Keratinocyte (primary cell): ENCODE measurements around the gene NKIRAS1. TPM values are rescaled to one million over a fixed set of nuclear protein-coding genes. Genes with fewer than 3 reads are reported as not detected.

ENCODE experiments used
- DNase-seq: peaks from one replicate; pipeline ENCODE4 v3.0.0-alpha.2; 2011; ENCODE audit warnings: low read depth, missing footprints, low spot score
- FAIRE-seq: peaks from 2 replicates; lab custom pipeline; 2011; peaks lifted over from hg19 to GRCh38; lab: Jason Lieb, UNC
- H2AFZ ChIP-seq: 2 replicates; pipeline ENCODE4 v1.6.0; 2012; ENCODE audit warnings: low read length, control low read depth, inconsistent platforms; ENCODE audit not compliant: control insufficient read depth
- H3K27ac ChIP-seq: 2 replicates; pipeline ENCODE4 v1.5.1; 2011; ENCODE audit warnings: low read length; ENCODE audit not compliant: control insufficient read depth, insufficient read depth
- H3K27me3 ChIP-seq: 3 replicates; pipeline ENCODE4 v1.6.0; 2011; ENCODE audit warnings: low read length; ENCODE audit not compliant: control insufficient read depth, insufficient read depth; ENCODE audit errors: extremely low read depth
- H3K36me3 ChIP-seq, 2 experiments: 2 replicates in 1 of 2; 3 replicates in 1 of 2; pipeline ENCODE4 v1.5.1; 2011; ENCODE audit warnings: low read length in 2 of 2, mild to moderate bottlenecking in 1 of 2; ENCODE audit not compliant: control insufficient read depth in 2 of 2, insufficient read depth in 2 of 2; ENCODE audit errors: extremely low read depth in 1 of 2
- H3K4me1 ChIP-seq: 3 replicates; pipeline ENCODE4 v1.5.1; 2011; ENCODE audit warnings: low read length; ENCODE audit not compliant: control insufficient read depth, insufficient read depth; ENCODE audit errors: extremely low read depth
- H3K4me2 ChIP-seq: 3 replicates; pipeline ENCODE4 v1.6.0; 2011; ENCODE audit warnings: low read depth, low read length; ENCODE audit not compliant: control insufficient read depth, insufficient read depth; ENCODE audit errors: extremely low read depth
- H3K4me3 ChIP-seq, 3 experiments: fragments of 200-600 bp in 1 of 3; sonication (generic) in 1 of 3; 2 replicates in 2 of 3; 3 replicates in 1 of 3; pipeline ENCODE4 v1.5.1; 2011 to 2016; ENCODE audit warnings: low read length in 3 of 3, mild to moderate bottlenecking in 3 of 3, control low read depth in 2 of 3, inconsistent platforms in 1 of 3, low read depth in 1 of 3, mixed read lengths in 1 of 3, mixed run types in 1 of 3, moderate library complexity in 1 of 3; ENCODE audit not compliant: control insufficient read depth in 2 of 3, insufficient read depth in 2 of 3; ENCODE audit errors: extremely low read depth in 1 of 3
- H3K79me2 ChIP-seq: 2 replicates; pipeline ENCODE4 v1.6.0; 2012; ENCODE audit warnings: low read length; ENCODE audit not compliant: control insufficient read depth, insufficient read depth
- H3K9ac ChIP-seq: 3 replicates; pipeline ENCODE4 v1.6.0; 2011; ENCODE audit warnings: low read length; ENCODE audit not compliant: control insufficient read depth, insufficient read depth; ENCODE audit errors: extremely low read depth
- H3K9me1 ChIP-seq: 3 replicates; pipeline ENCODE4 v1.6.0; 2011; ENCODE audit warnings: low read length; ENCODE audit not compliant: control insufficient read depth, insufficient read depth; ENCODE audit errors: extremely low read depth
- H3K9me3 ChIP-seq: 2 replicates; pipeline ENCODE4 v1.5.1; 2012; ENCODE audit warnings: low read depth, low read length; ENCODE audit not compliant: control insufficient read depth
- H4K20me1 ChIP-seq: 3 replicates; pipeline ENCODE4 v1.6.0; 2011; ENCODE audit warnings: low read length; ENCODE audit not compliant: control insufficient read depth, insufficient read depth; ENCODE audit errors: extremely low read depth
- CTCF ChIP-seq, 3 experiments: IDR thresholded peaks in 1 of 3; conservative IDR thresholded peaks in 1 of 3; optimal IDR thresholded peaks in 1 of 3; 2 replicates in 2 of 3; 3 replicates in 1 of 3; pipeline versions ENCODE3 to v1.5.1; 2011; ENCODE audit warnings: low read length in 3 of 3, mild to moderate bottlenecking in 3 of 3, moderate library complexity in 2 of 3, control low read depth in 1 of 3, inconsistent platforms in 1 of 3; ENCODE audit not compliant: insufficient read depth in 2 of 3; ENCODE audit errors: extremely low read depth in 1 of 3
- EZH2 ChIP-seq: IDR thresholded peaks from one replicate; pipeline ENCODE4 v1.6.1; 2012; ENCODE audit warnings: inconsistent platforms, mild to moderate bottlenecking, low read length, moderate library complexity
- dilution Hi-C: fragments of 300-500 bp; cut with MboI; formaldehyde crosslinking; loops from one replicate; pipeline ENCODE4 v1.7.0; 2020; ENCODE audit warnings: low sequenced_read_pairs; ENCODE audit not compliant: extremely low pct_ligation_motif_present
- polyA plus RNA-seq, 5 experiments: library from polyadenylated mRNA; depleted of rRNA in 3 of 5; stranded (reverse) in 3 of 5; stranded (forward) in 1 of 5; unstranded in 1 of 5; fragments of >200 nt; gene quantifications; 1 replicate in 1 of 5; 2 replicates in 3 of 5; 3 replicates in 1 of 5; pipeline versions ENCODE4 v1.2.1 to v1.2.3, GENCODE V29; 2011 to 2012; ENCODE audit warnings: missing spikeins in 2 of 5, low read depth in 1 of 5, low replicate concordance in 1 of 5

The NKIRAS1 gene
- polyA plus RNA-seq, 1 donor (not counting 4 experiments of a cell fraction or from before 2014, with no cell fraction given): 10.7 TPM

- Histone ChIP-seq H3K9ac (no peak overlapping the region), H3K36me3 (no peaks in the 10 kb centered on the region), H3K27me3 (peaks cover 5% of the 10 kb centered on the region), H3K27ac (no peak overlapping the region), H3K4me2 (no peak overlapping the region), H2AFZ (no peak overlapping the region), H4K20me1 (no peaks in the 10 kb centered on the region), H3K9me3 (no peaks in the 10 kb centered on the region), H3K4me1 (peaks cover 16% of the 10 kb centered on the region), H3K79me2 (no peaks in the 10 kb centered on the region), H3K4me3 (no peak overlapping the region), H3K9me1 (no peaks in the 10 kb centered on the region)
- TF ChIP-seq CTCF (optimal IDR thresholded peaks at IDR 0.05 in 1 of 3, IDR thresholded peaks at IDR 0.05 in 1 of 3, conservative IDR thresholded peaks at IDR 0.05 in 1 of 3; ENCODE audit: extremely low read depth in 1 of 3, insufficient read depth in 2 of 3, low read length in 3 of 3): no peak
- no peak for TF ChIP-seq EZH2
- DNase-seq (no peak), FAIRE-seq (no peak)
- dilution Hi-C loops: no loop called here
These were observed 25.8 kb upstream of the NKIRAS1 start for GRCh38 chr3:23942546-23942945.

GRCh38 chr3:23941440-23941839 lies 24.6 kb upstream of the NKIRAS1 start:
- Histone ChIP-seq H4K20me1 (no peaks in the 10 kb centered on the region), H3K4me1 (peaks cover 4% of the 10 kb centered on the region), H3K79me2 (no peaks in the 10 kb centered on the region), H3K27ac (no peak overlapping the region), H2AFZ (no peak overlapping the region), H3K27me3 (peaks cover 5% of the 10 kb centered on the region), H3K9ac (no peak overlapping the region), H3K4me3 (no peak overlapping the region), H3K9me3 (no peaks in the 10 kb centered on the region), H3K36me3 (no peaks in the 10 kb centered on the region), H3K9me1 (no peaks in the 10 kb centered on the region), H3K4me2 (no peak overlapping the region)
- DNase-seq: no peak
- no peak for FAIRE-seq
- dilution Hi-C loops: no loop called here
- TF ChIP-seq EZH2 (no peak), CTCF (optimal IDR thresholded peaks at IDR 0.05 in 1 of 3, IDR thresholded peaks at IDR 0.05 in 1 of 3, conservative IDR thresholded peaks at IDR 0.05 in 1 of 3; ENCODE audit: extremely low read depth in 1 of 3, insufficient read depth in 2 of 3, low read length in 3 of 3) (no peak)
